Natural killer cell (primary cell): Measurements from ENCODE around the gene PTPRQ. TPM values are rescaled to one million over a fixed set of nuclear protein-coding genes. Genes with fewer than 3 reads are reported as not detected.

Experiments
- ATAC-seq, 3 donors: fragments of 150-1000 bp in 2 of 3; fragments of 200-7000 bp in 1 of 3; cut with Tn5 transposase; 1 replicate in 1 of 3; 2 replicates in 2 of 3; pipeline ENCODE4 v1.10.0; 2021; ENCODE audit warnings: mild to moderate bottlenecking in 2 of 3, moderate library complexity in 2 of 3
- DNase-seq, 2 donors: peaks; one replicate each; pipeline versions ENCODE4 v3.0.0 to v3.0.0-alpha.2; 2013 to 2021; ENCODE audit warnings: mixed read lengths in 1 of 2
- H3K27ac ChIP-seq: one replicate; pipeline ENCODE4 v1.5.1; 2013; ENCODE audit warnings: mild to moderate bottlenecking, low read length
- H3K27me3 ChIP-seq: one replicate; pipeline ENCODE4 v1.6.1; 2013; ENCODE audit warnings: low read length; ENCODE audit not compliant: control insufficient read depth, insufficient read depth
- H3K36me3 ChIP-seq: one replicate; pipeline ENCODE4 v1.6.1; 2013; ENCODE audit warnings: low read length; ENCODE audit not compliant: control insufficient read depth, insufficient read depth
- H3K4me1 ChIP-seq: one replicate; pipeline ENCODE4 v1.6.1; 2013; ENCODE audit warnings: low read length; ENCODE audit not compliant: control insufficient read depth, insufficient read depth
- H3K4me3 ChIP-seq: one replicate; pipeline ENCODE4 v1.5.1; 2013; ENCODE audit warnings: low read length
- H3K9me3 ChIP-seq: one replicate; pipeline ENCODE4 v1.6.1; 2013; ENCODE audit warnings: low read length; ENCODE audit not compliant: control insufficient read depth, insufficient read depth
- H3K27ac Mint-ChIP-seq, 2 donors: one replicate each; pipeline ENCODE4 v1.8.0; 2022; ENCODE audit warnings: mild to moderate bottlenecking in 2 of 2, mixed read lengths in 2 of 2, moderate library complexity in 1 of 2
- H3K27me3 Mint-ChIP-seq, 2 donors: one replicate each; pipeline ENCODE4 v1.8.0; 2022; ENCODE audit warnings: low read depth in 2 of 2, mixed read lengths in 2 of 2
- H3K36me3 Mint-ChIP-seq: one replicate; pipeline ENCODE4 v1.8.0; 2022; ENCODE audit warnings: mixed read lengths
- H3K4me1 Mint-ChIP-seq, 2 donors: one replicate each; pipeline ENCODE4 v1.8.0; 2022; ENCODE audit warnings: mixed read lengths in 2 of 2
- H3K4me3 Mint-ChIP-seq: one replicate; pipeline ENCODE4 v1.8.0; 2022; ENCODE audit warnings: mild to moderate bottlenecking, moderate library complexity, mixed read lengths
- H3K9me3 Mint-ChIP-seq, 2 donors: one replicate each; pipeline ENCODE4 v1.8.0; 2022; ENCODE audit warnings: mixed read lengths in 2 of 2
- CTCF ChIP-seq: fragments of 200-600 bp; IDR thresholded peaks from one replicate; pipeline ENCODE4 v1.8.0; 2022; ENCODE audit warnings: antibody characterized with exemption
- WGBS: methylation state at CpG from one replicate; pipeline ENCODE4 v1.1.7; 2013; ENCODE audit warnings: missing lambda C conversion rate; ENCODE audit not compliant: insufficient coverage; 5-methylcytosine and 5-hydroxymethylcytosine counted together
- intact Hi-C: fragments of 100-400 bp; cut with micrococcal nuclease; formaldehyde crosslinking; loops from one replicate; pipeline ENCODE4 v1.14.2; 2022
- total RNA-seq, 4 donors: library from RNA; stranded (reverse); fragments of 120-200 nt in 1 of 4; gene quantifications; one replicate each; pipeline versions ENCODE4 v1.2.3 to v1.2.4, GENCODE V29; 2013 to 2022

Gene PTPRQ
- total RNA-seq, 3 donors from 2014 or later (not counting 1 experiment from before 2014, with no cell fraction given): not detected

GRCh38 chr12:80721326-80721725 is 277.3 kb downstream of the PTPRQ start:
- ATAC-seq: no peak
- Mint-ChIP-seq H3K27ac (no peak overlapping the region), H3K9me3 (no peaks in the 10 kb centered on the region), H3K36me3 (no peaks in the 10 kb centered on the region), H3K27me3 (peaks cover 0 to 3% of the 10 kb centered on the region in 2 donors), H3K4me3 (no peak overlapping the region), H3K4me1 (no peaks in the 10 kb centered on the region)
- no peak for DNase-seq
- no peaks in the 10 kb centered on the region for H3K4me1 ChIP-seq
- no peak for TF ChIP-seq CTCF
- intact Hi-C loops: no loop called here
- H3K27me3 ChIP-seq: no peaks in the 10 kb centered on the region
- H3K36me3 ChIP-seq: no peaks in the 10 kb centered on the region
- H3K4me3 ChIP-seq: no peak overlapping the region
- no peaks in the 10 kb centered on the region for H3K9me3 ChIP-seq
- H3K27ac ChIP-seq: no peak overlapping the region
- WGBS: 73% methylated on average over 1 of the region's 3 CpGs
